Mesenchymal stem cell (in vitro differentiated cells and primary cell): ENCODE data around the gene VCPKMT.

ENCODE experiments used
- DNase-seq: peaks from one replicate; pipeline ENCODE4 v3.0.0-alpha.2; 2013
- H2AFZ ChIP-seq: one replicate; pipeline ENCODE4 v1.6.1; 2013; ENCODE audit warnings: low read depth, mild to moderate bottlenecking, control low read depth, inconsistent platforms, low read length, moderate library complexity
- H2AK5ac ChIP-seq: 2 replicates; pipeline ENCODE4 v1.6.1; 2013; ENCODE audit warnings: low read length, moderate library complexity, mild to moderate bottlenecking, inconsistent platforms; ENCODE audit not compliant: severe bottlenecking
- H2BK120ac ChIP-seq: one replicate; pipeline ENCODE4 v1.6.1; 2013; ENCODE audit warnings: low read depth, mild to moderate bottlenecking, inconsistent platforms, low read length, moderate library complexity
- H2BK12ac ChIP-seq, 2 experiments: one replicate each; pipeline ENCODE4 v1.6.1; 2013; ENCODE audit warnings: inconsistent platforms in 2 of 2, low read length in 2 of 2, mild to moderate bottlenecking in 2 of 2, moderate library complexity in 2 of 2, control low read depth in 1 of 2
- H2BK15ac ChIP-seq: one replicate; pipeline ENCODE4 v1.6.1; 2013; ENCODE audit warnings: mild to moderate bottlenecking, low read depth, inconsistent platforms; ENCODE audit not compliant: poor library complexity, severe bottlenecking
- H2BK5ac ChIP-seq: 2 replicates; pipeline ENCODE4 v1.6.1; 2013; ENCODE audit warnings: low read depth, mild to moderate bottlenecking, low read length, control low read depth, inconsistent platforms; ENCODE audit not compliant: poor library complexity, severe bottlenecking
- H3K14ac ChIP-seq, 2 experiments: one replicate each; pipeline ENCODE4 v1.6.1; 2013; ENCODE audit warnings: inconsistent platforms in 2 of 2, low read length in 2 of 2, control low read depth in 1 of 2, mild to moderate bottlenecking in 1 of 2, moderate library complexity in 1 of 2
- H3K18ac ChIP-seq, 2 experiments: one replicate each; pipeline ENCODE4 v1.6.1; 2013; ENCODE audit warnings: inconsistent platforms in 2 of 2, low read length in 2 of 2, control low read depth in 1 of 2, low read depth in 1 of 2, mild to moderate bottlenecking in 1 of 2
- H3K23ac ChIP-seq, 2 experiments: one replicate each; pipeline ENCODE4 v1.6.1; 2013; ENCODE audit warnings: inconsistent platforms in 2 of 2, low read length in 2 of 2, mild to moderate bottlenecking in 2 of 2, moderate library complexity in 2 of 2, control low read depth in 1 of 2
- H3K27ac ChIP-seq: 2 replicates; pipeline ENCODE4 v1.5.1; 2013; ENCODE audit warnings: mild to moderate bottlenecking, moderate library complexity, low read length, control low read depth, inconsistent platforms; ENCODE audit not compliant: poor library complexity, severe bottlenecking
- H3K27me3 ChIP-seq, 2 experiments: 2 replicates each; pipeline versions ENCODE4 v1.6.1 to v1.7.0; 2013; ENCODE audit warnings: low read length in 2 of 2, mild to moderate bottlenecking in 2 of 2, moderate library complexity in 2 of 2, control low read depth in 1 of 2, inconsistent platforms in 1 of 2; ENCODE audit not compliant: control insufficient read depth in 1 of 2, insufficient read depth in 1 of 2
- H3K36me3 ChIP-seq, 2 experiments: 2 replicates each; pipeline versions ENCODE4 v1.6.1 to v1.7.0; 2013; ENCODE audit warnings: low read length in 2 of 2, control low read depth in 1 of 2, inconsistent platforms in 1 of 2, low read depth in 1 of 2, mild to moderate bottlenecking in 1 of 2; ENCODE audit not compliant: insufficient read depth in 2 of 2, control insufficient read depth in 1 of 2
- H3K4ac ChIP-seq, 2 experiments: one replicate each; pipeline ENCODE4 v1.6.1; 2013; ENCODE audit warnings: inconsistent platforms in 2 of 2, low read length in 2 of 2, mild to moderate bottlenecking in 2 of 2, moderate library complexity in 2 of 2, control low read depth in 1 of 2, low read depth in 1 of 2
- H3K4me1 ChIP-seq: 2 replicates; pipeline ENCODE4 v1.6.1; 2013; ENCODE audit warnings: low read depth, low read length, control low read depth; ENCODE audit not compliant: control insufficient read depth, insufficient read depth
- H3K4me2 ChIP-seq: 2 replicates; pipeline ENCODE4 v1.6.1; 2013; ENCODE audit warnings: low read length, mild to moderate bottlenecking, inconsistent platforms; ENCODE audit not compliant: poor library complexity, severe bottlenecking
- H3K4me3 ChIP-seq, 2 experiments: 2 replicates each; pipeline versions ENCODE4 v1.5.1 to v1.7.0; 2013; ENCODE audit warnings: low read length in 2 of 2, mild to moderate bottlenecking in 2 of 2, control low read depth in 1 of 2, low read depth in 1 of 2; ENCODE audit not compliant: insufficient read depth in 1 of 2
- H3K79me1 ChIP-seq: replicated peaks from 2 replicates; pipeline ENCODE4 v1.6.1; 2013; ENCODE audit warnings: mild to moderate bottlenecking, control low read depth, low read length, inconsistent platforms; ENCODE audit not compliant: poor library complexity, severe bottlenecking
- H3K9ac ChIP-seq: 2 replicates; pipeline ENCODE4 v1.7.0; 2013; ENCODE audit warnings: mild to moderate bottlenecking, low read length, moderate library complexity
- H3K9me3 ChIP-seq: 2 replicates; pipeline ENCODE4 v1.7.0; 2013; ENCODE audit warnings: mild to moderate bottlenecking, low read length; ENCODE audit not compliant: control insufficient read depth
- H4K8ac ChIP-seq: one replicate; pipeline ENCODE4 v1.6.1; 2013; ENCODE audit warnings: inconsistent platforms, mild to moderate bottlenecking, low read length, moderate library complexity
- H4K91ac ChIP-seq: one replicate; pipeline ENCODE4 v1.6.1; 2013; ENCODE audit warnings: mild to moderate bottlenecking, low read length, inconsistent platforms
- WGBS: methylation state at CpG from one replicate; pipeline ENCODE4 v1.1.7; 2013; ENCODE audit warnings: mixed read lengths; 5-methylcytosine and 5-hydroxymethylcytosine counted together

VCPKMT gene

GRCh38 chr14:50072395-50072794 lies 44.0 kb downstream of the VCPKMT start:
- H2BK5ac ChIP-seq = no peak overlapping the region
- H3K4me2 ChIP-seq = no peak overlapping the region
- H2AK5ac ChIP-seq = no peak overlapping the region
- no peak overlapping the region for H3K4ac ChIP-seq
- no peak overlapping the region for H3K9ac ChIP-seq
- H3K27me3 ChIP-seq = no peaks in the 10 kb centered on the region
- no peak overlapping the region for H2BK15ac ChIP-seq
- H4K91ac ChIP-seq = no peak overlapping the region
- H3K18ac ChIP-seq = no peak overlapping the region
- no peaks in the 10 kb centered on the region for H3K79me1 ChIP-seq
- H2AFZ ChIP-seq = no peak overlapping the region
- H2BK12ac ChIP-seq = no peak overlapping the region
- WGBS = 88% methylated on average over 1 of the region's 1 CpG
- no peak overlapping the region for H4K8ac ChIP-seq
- no peak overlapping the region for H2BK120ac ChIP-seq
- no peak overlapping the region for H3K27ac ChIP-seq
- no peak for DNase-seq
- H3K4me3 ChIP-seq = no peak overlapping the region
- no peak overlapping the region for H3K23ac ChIP-seq
- no peaks in the 10 kb centered on the region for H3K36me3 ChIP-seq
- H3K9me3 ChIP-seq = no peaks in the 10 kb centered on the region
- H3K14ac ChIP-seq = no peak overlapping the region
- no peaks in the 10 kb centered on the region for H3K4me1 ChIP-seq

GRCh38 chr14:50070840-50071548 lies 45.4 kb downstream of the VCPKMT start:
- Histone ChIP-seq H3K36me3 (no peaks in the 10 kb centered on the region), H2BK12ac (peak overlapping the region in 1 of 2 experiments; percentile 82), H3K14ac (peak overlapping the region in 1 of 2 experiments; percentile 41), H3K18ac (no peak overlapping the region), H2BK120ac (no peak overlapping the region), H4K8ac (no peak overlapping the region), H3K4me2 (no peak overlapping the region), H3K4me3 (no peak overlapping the region), H3K4ac (no peak overlapping the region), H3K23ac (no peak overlapping the region), H2BK5ac (no peak overlapping the region), H3K27me3 (no peaks in the 10 kb centered on the region), H3K27ac (no peak overlapping the region), H3K9ac (no peak overlapping the region), H3K79me1 (no peaks in the 10 kb centered on the region), H3K4me1 (no peaks in the 10 kb centered on the region), H4K91ac (no peak overlapping the region), H3K9me3 (no peaks in the 10 kb centered on the region), H2AFZ (no peak overlapping the region), H2AK5ac (peak overlapping the region; percentile 41), H2BK15ac (peak overlapping the region; percentile 2)
- no peak for DNase-seq
- 92% methylated on average over 13 of the region's 13 CpGs for WGBS

- Histone ChIP-seq H2BK120ac (no peak overlapping the region), H3K36me3 (no peaks in the 10 kb centered on the region), H3K27me3 (no peaks in the 10 kb centered on the region), H3K27ac (no peak overlapping the region), H4K8ac (no peak overlapping the region), H2AK5ac (no peak overlapping the region), H2BK15ac (no peak overlapping the region), H3K79me1 (no peaks in the 10 kb centered on the region), H4K91ac (no peak overlapping the region), H2BK5ac (no peak overlapping the region), H2BK12ac (no peak overlapping the region), H3K4me3 (no peak overlapping the region), H3K4me2 (no peak overlapping the region), H3K23ac (no peak overlapping the region), H3K9me3 (no peaks in the 10 kb centered on the region), H3K14ac (no peak overlapping the region), H3K4ac (no peak overlapping the region), H3K18ac (no peak overlapping the region), H3K4me1 (no peaks in the 10 kb centered on the region), H3K9ac (no peak overlapping the region), H2AFZ (no peak overlapping the region)
- 83% methylated on average over 1 of the region's 3 CpGs for WGBS
- DNase-seq = no peak
Measured at GRCh38 chr14:50070230-50070629, 46.1 kb downstream of the VCPKMT start.

- H3K4me1 ChIP-seq = no peaks in the 10 kb centered on the region
- 52% methylated on average over 2 of the region's 2 CpGs for WGBS
Measured at GRCh38 chr14:50069325-50069724, 47.0 kb downstream of the VCPKMT start.

More at GRCh38 chr14:50069325-50069724, 47.0 kb downstream of the VCPKMT start:
- no peak overlapping the region for H3K4me2 ChIP-seq
- peak overlapping the region; percentile 92 for H2AK5ac ChIP-seq
- no peak overlapping the region for H3K9ac ChIP-seq
- no peaks in the 10 kb centered on the region for H3K27me3 ChIP-seq
- H2BK15ac ChIP-seq = no peak overlapping the region
- no peak overlapping the region for H3K4ac ChIP-seq
- no peak overlapping the region for H3K18ac ChIP-seq
- H2AFZ ChIP-seq = no peak overlapping the region
- H4K8ac ChIP-seq = no peak overlapping the region
- H2BK12ac ChIP-seq = no peak overlapping the region
- H3K36me3 ChIP-seq = no peaks in the 10 kb centered on the region
- H2BK5ac ChIP-seq = no peak overlapping the region
- H3K79me1 ChIP-seq = no peaks in the 10 kb centered on the region
- H3K23ac ChIP-seq = no peak overlapping the region
- H3K4me3 ChIP-seq = no peak overlapping the region
- H2BK120ac ChIP-seq = no peak overlapping the region
- H3K9me3 ChIP-seq = no peaks in the 10 kb centered on the region
- no peak for DNase-seq
- no peak overlapping the region for H3K27ac ChIP-seq
- no peak overlapping the region for H3K14ac ChIP-seq
- no peak overlapping the region for H4K91ac ChIP-seq
